Adipose tissue (tissue), 3 donors: Measurements from ENCODE around the gene SCAF8. TPM values are rescaled to one million over a fixed set of nuclear protein-coding genes. Genes with fewer than 3 reads are reported as not detected.
"Not testable (repeated sequence)": the region's sequence is repeated elsewhere in the genome, so short reads cannot be mapped to it uniquely, and the experiment has no call there.

Experiments used
- H3K27ac ChIP-seq: one replicate; pipeline ENCODE4 v1.5.1; 2013; ENCODE audit warnings: low read depth, low read length
- WGBS, 3 donors: extraction: QIAGEN DNeasy Blood & Tissue Kit; methylation state at CpG; one replicate each; pipeline ENCODE4 v1.1.7; 2013; 5-methylcytosine and 5-hydroxymethylcytosine counted together
- polyA plus RNA-seq, 3 donors: library from polyadenylated mRNA; stranded (reverse); fragments of 200-250 nt; gene quantifications; one replicate each; pipeline ENCODE4 v1.2.3, GENCODE V29; 2013
- donor health status: healthy with polysubstance abuse.
- donor health status: Bipolar disorder and iron deficiency.
- donor health status: healthy.

The SCAF8 gene
- polyA plus RNA-seq, 3 donors = 6.3 to 14.1 (median 10.1) TPM

DNA sequence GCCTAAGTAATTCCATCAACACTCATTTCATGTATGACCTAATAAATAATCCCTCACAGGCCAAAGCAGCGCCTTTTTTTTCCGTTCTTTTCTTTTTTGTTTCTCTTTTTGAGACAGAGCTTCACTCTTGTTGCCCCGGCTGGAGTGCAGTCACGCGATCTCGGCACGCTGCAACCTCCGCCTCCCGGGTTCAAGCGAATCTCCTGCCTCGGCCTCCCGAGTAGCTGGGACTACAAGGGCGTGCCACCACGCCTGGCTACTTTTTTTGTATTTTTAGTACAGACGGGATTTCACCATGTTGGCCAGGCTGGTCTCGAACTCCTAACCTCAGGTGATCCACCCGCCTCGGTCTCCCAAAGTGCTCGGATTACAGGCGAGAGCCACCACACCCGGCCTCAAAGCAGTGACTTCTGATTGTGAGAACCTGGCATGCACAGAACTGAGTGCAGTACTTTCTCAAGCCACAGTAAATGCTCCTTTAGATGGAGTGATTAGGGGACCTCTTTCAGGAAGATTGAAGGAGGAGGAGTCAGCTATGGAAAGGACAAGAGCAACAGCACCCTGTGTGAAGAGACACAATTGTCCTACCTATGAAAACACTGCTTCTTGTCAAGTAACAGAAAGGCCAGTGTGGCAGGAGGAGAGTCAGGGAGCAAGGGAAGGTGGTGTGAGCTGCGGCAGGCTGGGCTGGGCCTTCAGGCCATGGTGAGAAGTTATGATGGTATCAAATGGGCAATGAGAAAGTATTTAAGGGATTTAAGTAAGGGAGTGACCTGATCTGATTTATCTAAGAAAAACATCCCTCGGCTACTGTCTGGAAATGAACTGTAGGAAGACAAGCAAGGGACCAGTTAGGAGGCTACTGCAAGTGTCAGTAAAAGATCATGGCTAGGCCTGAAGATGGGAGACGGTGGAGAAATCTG lies 1.7 kb upstream of the SCAF8 start:
- 94 to 96% (median 96%) methylated on average over 24 of the region's 24 CpGs for WGBS, 3 donors
- H3K27ac ChIP-seq = no peak overlapping the region

GRCh38 chr6:154732538-154733182 lies 556 bp upstream of the SCAF8 start:
- WGBS, 3 donors = 5 to 9% (median 8%) methylated on average over 26 of the region's 26 CpGs
- H3K27ac ChIP-seq = no peak overlapping the region

- WGBS, 3 donors = 0% methylated on average over 54 to 71 of the region's 71 CpGs
- H3K27ac ChIP-seq = peak overlapping the region; percentile 60
Observed at GRCh38 chr6:154733626-154734382, 588 bp downstream of the SCAF8 start.

DNA sequence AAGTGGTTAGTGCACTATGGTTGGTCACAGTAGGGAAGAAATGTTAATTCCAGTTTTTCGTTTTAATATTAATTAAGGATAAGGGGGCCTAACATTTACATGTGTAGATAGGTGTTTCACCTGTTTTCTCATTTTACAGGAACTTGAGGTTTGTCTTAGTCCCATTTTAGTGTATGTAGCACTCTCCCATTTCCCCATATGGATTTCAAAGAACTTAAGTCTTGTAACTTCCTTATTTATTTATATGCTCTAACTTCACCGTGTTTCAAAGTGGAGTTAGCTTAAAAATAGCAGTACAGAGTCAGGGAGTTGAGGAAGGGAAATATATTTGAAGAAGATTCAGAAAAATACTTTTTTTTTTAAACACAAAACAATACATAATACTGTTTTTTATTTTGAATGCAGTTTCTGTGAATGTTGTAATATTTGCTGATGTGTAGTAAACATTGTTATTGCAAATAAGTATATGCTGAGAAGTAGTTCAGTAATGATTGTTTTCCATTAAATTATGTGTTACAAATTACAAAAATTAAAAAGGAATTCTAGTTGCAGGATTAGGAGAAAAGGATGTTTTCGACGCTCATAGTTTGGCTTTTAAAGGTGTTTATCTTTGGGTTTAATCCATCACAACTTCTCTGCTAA lies 3.5 kb downstream of the SCAF8 start:
- WGBS, 3 donors = 65 to 68% (median 66%) methylated on average over 4 of the region's 4 CpGs
- H3K27ac ChIP-seq = no peak overlapping the region

- H3K27ac ChIP-seq = no peak overlapping the region
- WGBS, 3 donors = 82 to 94% (median 91%) methylated on average over 9 of the region's 9 CpGs
Observed at GRCh38 chr6:154737424-154737823, 4.2 kb downstream of the SCAF8 start.

GRCh38 chr6:154738551-154738961 lies 5.3 kb downstream of the SCAF8 start:
- H3K27ac ChIP-seq = no peak overlapping the region
- 62 to 71% (median 65%) methylated on average over 3 of the region's 3 CpGs for WGBS, 3 donors

DNA sequence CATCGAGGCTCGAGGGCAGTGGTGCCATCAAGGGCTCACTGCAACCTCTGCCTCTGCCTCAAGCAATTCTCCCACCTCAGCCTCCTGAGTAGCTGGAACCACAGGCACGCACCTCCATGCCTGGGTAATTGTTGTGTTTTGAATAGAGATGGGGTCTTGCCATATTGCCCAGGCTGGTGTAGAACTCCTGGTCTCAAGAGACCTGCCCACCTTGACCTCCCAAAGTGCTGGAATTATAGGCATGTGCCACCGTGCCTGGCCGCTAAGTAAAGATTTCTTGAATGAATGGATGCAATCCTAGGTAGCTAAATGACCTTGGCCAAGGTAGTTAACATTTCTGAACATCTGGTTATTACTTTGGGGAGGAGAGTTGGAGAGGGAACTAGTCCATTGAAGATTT lies 7.4 kb downstream of the SCAF8 start:
- WGBS, 3 donors = 76 to 93% (median 92%) methylated on average over 5 of the region's 5 CpGs
- H3K27ac ChIP-seq = no peak overlapping the region

- 67 to 83% (median 81%) methylated on average over 4 of the region's 4 CpGs for WGBS, 3 donors
- H3K27ac ChIP-seq = no peak overlapping the region
Observed at GRCh38 chr6:154742891-154743290, 9.7 kb downstream of the SCAF8 start.

- WGBS, 3 donors = 87 to 94% (median 87%) methylated on average over 7 of the region's 7 CpGs
- H3K27ac ChIP-seq = not testable (repeated sequence)
Observed at GRCh38 chr6:154744029-154744745, 11.0 kb downstream of the SCAF8 start.

GRCh38 chr6:154745243-154745642 lies 12.0 kb downstream of the SCAF8 start:
- H3K27ac ChIP-seq = no peak overlapping the region
- 87 to 96% (median 89%) methylated on average over 2 of the region's 2 CpGs for WGBS, 3 donors

- 90 to 95% (median 95%) methylated on average over 3 of the region's 3 CpGs for WGBS, 3 donors
- H3K27ac ChIP-seq = no peak overlapping the region
Observed at GRCh38 chr6:154749341-154749740, 16.1 kb downstream of the SCAF8 start.

DNA sequence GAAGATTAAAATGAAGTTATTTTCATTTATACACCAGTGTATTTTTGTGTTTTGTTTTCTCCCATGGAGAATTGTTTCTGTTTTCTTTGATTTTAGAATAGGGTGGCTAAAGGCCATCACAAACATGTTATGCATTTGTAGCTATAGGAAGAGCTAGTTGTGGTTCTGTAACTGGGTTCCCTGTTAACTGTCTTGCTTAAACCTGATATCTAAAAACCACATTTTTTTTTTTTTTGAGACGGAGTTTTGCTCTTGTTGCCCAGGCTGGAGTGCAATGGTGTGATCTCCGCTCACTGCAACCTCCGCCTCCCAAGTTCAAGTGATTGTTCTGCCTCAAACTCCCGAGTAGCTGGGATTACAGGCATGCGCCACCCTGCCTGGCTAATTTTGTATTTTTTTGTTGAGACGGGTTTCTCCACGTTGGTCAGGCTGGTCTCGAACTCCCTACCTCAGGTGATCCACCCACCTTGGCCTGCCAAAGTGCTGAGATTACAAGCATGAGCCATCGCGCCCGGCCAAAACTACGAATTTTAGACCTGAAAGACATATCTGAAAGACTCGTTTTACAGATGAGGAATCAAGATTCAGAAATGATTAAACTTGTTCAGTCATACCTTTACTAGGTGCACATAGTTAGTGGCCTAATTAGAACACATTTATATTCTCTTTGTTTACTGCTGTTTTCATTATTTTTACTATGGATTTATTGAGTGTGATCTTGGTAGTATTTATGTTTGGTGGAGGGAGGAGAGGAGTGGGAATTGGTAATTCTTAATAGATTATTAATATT lies 18.0 kb downstream of the SCAF8 start:
- H3K27ac ChIP-seq = no peak overlapping the region
- 89 to 90% (median 89%) methylated on average over 13 of the region's 13 CpGs for WGBS, 3 donors

DNA sequence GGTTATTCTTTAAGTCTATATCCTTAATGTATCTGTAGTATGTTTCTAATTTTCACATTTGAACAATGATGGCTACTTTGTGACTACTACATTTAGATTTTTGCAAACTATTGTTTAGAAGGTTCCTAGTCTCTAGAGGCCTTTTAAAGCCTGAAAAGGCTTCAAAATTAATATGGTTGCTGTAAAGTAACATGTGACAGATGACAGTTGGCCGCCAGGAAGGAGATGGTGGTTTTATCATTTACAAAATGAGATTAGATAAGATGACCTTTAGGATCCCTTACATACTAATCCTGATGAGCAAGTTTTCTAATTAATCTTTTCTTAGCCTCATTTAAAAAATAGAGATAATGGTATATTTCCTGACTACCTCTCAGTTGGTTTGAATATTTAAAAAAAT lies 18.8 kb downstream of the SCAF8 start:
- WGBS, 3 donors = 41 to 79% (median 74%) methylated on average over 1 of the region's 1 CpG
- no peak overlapping the region for H3K27ac ChIP-seq

DNA sequence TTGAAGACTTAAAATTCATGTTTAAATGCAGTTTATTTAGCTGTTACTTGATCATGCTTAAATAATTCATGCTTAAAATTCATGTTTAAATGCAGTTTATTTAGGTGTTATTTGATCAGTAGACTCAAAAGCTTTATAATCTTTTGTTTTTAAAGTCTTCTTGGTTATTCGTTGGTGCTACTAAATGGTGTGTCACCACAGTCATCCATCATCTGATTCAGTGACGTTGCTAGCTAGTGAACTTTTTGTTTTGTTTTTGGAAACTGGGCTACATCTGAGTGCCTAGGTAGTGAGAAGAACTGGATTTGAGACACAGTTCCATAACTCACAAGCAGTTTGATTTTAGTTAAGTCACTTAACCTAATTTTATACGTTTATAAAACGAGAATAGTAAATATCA lies 20.9 kb downstream of the SCAF8 start:
- no peak overlapping the region for H3K27ac ChIP-seq
- whole genome bisulfite sequencing, 3 donors = 11 to 51% (median 43%) methylated on average over 4 of the region's 4 CpGs

DNA sequence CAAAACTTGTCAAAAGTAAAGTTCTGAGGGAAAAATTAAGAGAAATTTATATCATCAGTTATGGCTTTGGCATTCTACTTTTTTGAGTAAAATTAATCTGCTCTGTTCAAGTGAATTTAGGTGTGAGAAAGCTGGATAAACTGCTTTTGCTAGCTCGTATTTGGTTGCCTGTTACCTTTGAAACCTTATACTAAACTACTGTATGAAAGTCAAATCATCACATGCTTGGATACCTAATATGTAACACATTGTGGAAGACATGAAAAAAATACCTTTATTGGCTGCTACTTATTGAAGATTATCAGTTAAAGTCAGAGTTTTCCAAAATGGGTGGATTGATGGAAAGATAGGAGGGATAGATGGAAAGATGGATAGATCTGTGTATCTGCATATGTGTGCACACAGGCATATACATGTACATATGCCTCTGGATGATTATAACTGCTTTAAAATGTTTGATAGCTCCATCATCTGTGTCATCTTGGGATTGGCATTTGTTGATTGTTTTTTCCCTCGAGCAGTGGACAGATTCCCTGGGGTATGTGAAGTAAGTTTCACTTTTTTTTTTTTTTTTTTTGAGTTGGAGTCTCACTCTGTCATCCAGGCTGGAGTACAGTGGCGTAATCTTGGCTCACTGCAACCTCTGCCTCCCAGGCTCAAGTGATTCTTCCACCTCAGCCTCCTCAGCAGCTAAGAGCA lies 24.3 kb downstream of the SCAF8 start:
- H3K27ac ChIP-seq = no peak overlapping the region
- 49 to 68% (median 65%) methylated on average over 3 of the region's 3 CpGs for WGBS, 3 donors

- 84 to 86% (median 85%) methylated on average over 6 of the region's 6 CpGs for WGBS, 3 donors
- H3K27ac ChIP-seq = no peak overlapping the region
Observed at GRCh38 chr6:154758125-154758524, 24.9 kb downstream of the SCAF8 start.

DNA sequence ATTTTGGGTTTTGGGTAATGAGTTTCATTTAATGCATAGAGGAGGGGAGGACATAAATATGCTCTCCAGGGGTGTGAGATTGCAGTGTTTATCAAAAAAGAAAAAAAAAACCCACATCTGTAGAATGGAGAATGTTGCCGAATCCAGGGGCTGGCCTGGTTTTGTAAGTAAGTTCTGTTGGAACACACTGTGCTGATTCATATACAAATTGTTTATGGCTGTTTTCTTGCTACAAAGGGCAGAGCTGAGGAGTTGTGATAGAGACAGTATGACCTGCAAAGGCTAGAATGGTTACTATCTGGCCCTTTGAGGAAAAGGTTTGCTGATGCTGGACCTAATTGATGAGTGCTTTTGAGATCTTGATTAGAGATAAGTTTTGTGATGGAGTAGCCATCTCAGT lies 30.4 kb downstream of the SCAF8 start:
- 82 to 94% (median 92%) methylated on average over 1 of the region's 1 CpG for WGBS, 3 donors
- H3K27ac ChIP-seq = no peak overlapping the region
